Right atrium auricular region (tissue), 2 donors: ENCODE results near the gene DLK2. TPM values are rescaled to one million over a fixed set of nuclear protein-coding genes. Genes with fewer than 3 reads are reported as not detected.

Experiments
- DNase-seq: peaks from one replicate; pipeline ENCODE4 v3.0.0-alpha.2; 2019; ENCODE audit warnings: low spot score
- H3K27ac ChIP-seq, 2 donors: fragments of 200-600 bp; sonication (generic); 1 replicate in 1 of 2; 2 replicates in 1 of 2; pipeline ENCODE4 v1.5.1; 2016 to 2019
- H3K27me3 ChIP-seq, 2 donors: fragments of 200-600 bp; sonication (generic); one replicate each; pipeline versions ENCODE4 v1.5.1 to v1.6.0; 2017 to 2019
- H3K36me3 ChIP-seq: fragments of 200-600 bp; sonication (generic); one replicate; pipeline ENCODE4 v1.5.1; 2016
- H3K4me1 ChIP-seq, 2 donors: fragments of 200-600 bp; sonication (generic); one replicate each; pipeline versions ENCODE4 v1.5.1 to v1.6.0; 2017 to 2019
- H3K4me3 ChIP-seq, 2 donors: fragments of 200-600 bp; sonication (generic); 1 replicate in 1 of 2; 2 replicates in 1 of 2; pipeline ENCODE4 v1.5.1; 2017 to 2019; ENCODE audit warnings: mild to moderate bottlenecking in 1 of 2, moderate library complexity in 1 of 2
- H3K9me3 ChIP-seq, 2 donors: fragments of 200-600 bp; sonication (generic); one replicate each; pipeline ENCODE4 v1.5.1; 2019
- total RNA-seq, 2 donors: library from RNA; depleted of rRNA; stranded (reverse); fragments of >200 nt; gene quantifications; one replicate each; pipeline ENCODE4 v1.1.0, GENCODE V29; 2016
- TF ChIP-seq, protein P1 (sequence below), 2 donors: fragments of 200-600 bp; sonication (generic); IDR thresholded peaks; one replicate each; pipeline ENCODE4 v1.5.1; 2019; ENCODE audit warnings: antibody characterized with exemption in 2 of 2

Gene DLK2
- total RNA-seq, 2 donors from 2014 or later: 1.3 TPM; not detected in 1

DNA sequence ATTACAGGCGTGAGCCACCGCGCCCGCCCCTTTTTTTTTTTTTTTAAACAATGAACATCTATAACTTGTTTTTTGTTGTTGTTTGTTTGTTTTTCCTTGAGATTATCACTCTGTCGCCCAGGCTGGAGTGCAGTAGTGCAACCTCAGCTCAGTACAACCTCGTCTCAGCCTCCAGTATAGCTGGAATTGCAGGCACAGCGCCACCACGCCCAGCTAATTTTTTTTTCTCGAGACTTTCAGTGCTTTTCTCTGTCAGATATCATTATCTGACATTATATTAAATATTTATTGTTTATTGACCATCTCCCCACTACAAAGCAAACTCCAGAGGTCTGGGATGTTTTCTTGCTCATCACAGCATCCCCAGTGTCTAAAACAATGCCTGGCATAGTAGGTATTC is 2.3 kb upstream of the DLK2 start:
- H3K27me3 ChIP-seq: peaks cover 0 to 6% of the 10 kb centered on the region in 2 donors
- H3K4me1 ChIP-seq: peaks cover 0 to 20% of the 10 kb centered on the region in 2 donors
- H3K27ac ChIP-seq: no peak overlapping the region
- no peak overlapping the region for H3K4me3 ChIP-seq
- TF ChIP-seq, protein P1, sequence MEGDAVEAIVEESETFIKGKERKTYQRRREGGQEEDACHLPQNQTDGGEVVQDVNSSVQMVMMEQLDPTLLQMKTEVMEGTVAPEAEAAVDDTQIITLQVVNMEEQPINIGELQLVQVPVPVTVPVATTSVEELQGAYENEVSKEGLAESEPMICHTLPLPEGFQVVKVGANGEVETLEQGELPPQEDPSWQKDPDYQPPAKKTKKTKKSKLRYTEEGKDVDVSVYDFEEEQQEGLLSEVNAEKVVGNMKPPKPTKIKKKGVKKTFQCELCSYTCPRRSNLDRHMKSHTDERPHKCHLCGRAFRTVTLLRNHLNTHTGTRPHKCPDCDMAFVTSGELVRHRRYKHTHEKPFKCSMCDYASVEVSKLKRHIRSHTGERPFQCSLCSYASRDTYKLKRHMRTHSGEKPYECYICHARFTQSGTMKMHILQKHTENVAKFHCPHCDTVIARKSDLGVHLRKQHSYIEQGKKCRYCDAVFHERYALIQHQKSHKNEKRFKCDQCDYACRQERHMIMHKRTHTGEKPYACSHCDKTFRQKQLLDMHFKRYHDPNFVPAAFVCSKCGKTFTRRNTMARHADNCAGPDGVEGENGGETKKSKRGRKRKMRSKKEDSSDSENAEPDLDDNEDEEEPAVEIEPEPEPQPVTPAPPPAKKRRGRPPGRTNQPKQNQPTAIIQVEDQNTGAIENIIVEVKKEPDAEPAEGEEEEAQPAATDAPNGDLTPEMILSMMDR (IDR thresholded peaks at IDR 0.05): no peak
- H3K9me3 ChIP-seq: no peaks in the 10 kb centered on the region
- H3K36me3 ChIP-seq: no peaks in the 10 kb centered on the region
- no peak for DNase-seq

- H3K27me3 ChIP-seq: peaks cover 0 to 6% of the 10 kb centered on the region in 2 donors
- H3K27ac ChIP-seq: no peak overlapping the region
- H3K9me3 ChIP-seq: no peaks in the 10 kb centered on the region
- peaks cover 9% of the 10 kb centered on the region for H3K36me3 ChIP-seq
- peaks cover 0 to 20% of the 10 kb centered on the region in 2 donors for H3K4me1 ChIP-seq
- H3K4me3 ChIP-seq: peak overlapping the region; percentile 38 to 58
- TF ChIP-seq, protein P1 (IDR thresholded peaks at IDR 0.05): peak in 1 of 2 donors; percentile 26
- no peak for DNase-seq
Observed at GRCh38 chr6:43454696-43455530, 435 bp downstream of the DLK2 start.

DNA sequence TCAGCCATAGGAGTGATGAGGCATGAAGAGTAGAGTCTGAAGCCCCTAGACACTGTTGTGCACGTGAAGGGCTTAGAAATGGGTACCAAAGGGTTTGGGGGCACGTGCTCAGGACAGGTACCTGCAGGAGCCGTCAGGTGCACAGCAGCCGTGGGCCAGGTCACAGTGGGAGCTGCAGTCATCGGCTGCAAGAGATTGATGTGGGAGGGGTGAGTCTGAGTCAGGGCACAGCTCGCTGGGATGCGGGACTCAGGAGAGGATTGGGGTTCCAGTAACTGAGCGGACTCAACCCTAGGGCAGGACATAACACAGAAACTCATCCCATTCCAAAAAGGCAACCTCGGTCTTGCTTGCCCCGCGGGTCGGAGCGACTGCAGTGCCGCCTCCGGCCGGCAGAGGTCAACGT is 1.1 kb downstream of the DLK2 start:
- no peak overlapping the region for H3K27ac ChIP-seq
- peak overlapping the region in 1 of 2 donors; percentile 58 for H3K4me3 ChIP-seq
- no peaks in the 10 kb centered on the region for H3K9me3 ChIP-seq
- DNase-seq: peak; percentile 84
- peaks cover 0 to 6% of the 10 kb centered on the region in 2 donors for H3K27me3 ChIP-seq
- peaks cover 0 to 20% of the 10 kb centered on the region in 2 donors for H3K4me1 ChIP-seq
- TF ChIP-seq, protein P1 (IDR thresholded peaks at IDR 0.05): peak; percentile 96 to 99
- peaks cover 15% of the 10 kb centered on the region for H3K36me3 ChIP-seq

- TF ChIP-seq, protein P1 (IDR thresholded peaks at IDR 0.05): no peak
- no peak overlapping the region for H3K4me3 ChIP-seq
- H3K36me3 ChIP-seq: peaks cover 17% of the 10 kb centered on the region
- peaks cover 0 to 20% of the 10 kb centered on the region in 2 donors for H3K4me1 ChIP-seq
- no peak for DNase-seq
- no peaks in the 10 kb centered on the region for H3K9me3 ChIP-seq
- H3K27ac ChIP-seq: no peak overlapping the region
- H3K27me3 ChIP-seq: peaks cover 0 to 6% of the 10 kb centered on the region in 2 donors
Observed at GRCh38 chr6:43453831-43454230, 1.5 kb downstream of the DLK2 start.

DNA sequence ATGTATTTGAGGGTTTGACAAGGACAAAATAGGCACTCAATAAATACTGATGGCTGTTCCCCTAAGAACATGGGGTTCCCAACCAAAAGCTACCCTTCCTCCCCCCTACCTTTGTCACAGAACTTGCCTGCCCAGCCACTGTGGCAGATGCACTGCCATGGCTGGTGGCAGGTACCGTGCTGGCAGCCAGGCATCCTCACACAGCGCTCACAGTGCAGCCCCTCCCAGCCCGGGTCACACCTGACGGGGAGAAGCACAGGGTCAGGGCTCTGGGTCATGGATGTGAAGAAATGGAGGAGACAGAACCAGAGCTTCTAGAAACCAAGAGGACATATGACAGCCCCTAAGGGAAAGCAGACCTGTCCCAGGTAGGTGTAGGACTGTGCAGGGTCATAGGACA is 2.5 kb downstream of the DLK2 start:
- no peak overlapping the region for H3K4me3 ChIP-seq
- no peak for DNase-seq
- peaks cover 0 to 20% of the 10 kb centered on the region in 2 donors for H3K4me1 ChIP-seq
- H3K27ac ChIP-seq: no peak overlapping the region
- peaks cover 0 to 6% of the 10 kb centered on the region in 2 donors for H3K27me3 ChIP-seq
- peaks cover 27% of the 10 kb centered on the region for H3K36me3 ChIP-seq
- no peaks in the 10 kb centered on the region for H3K9me3 ChIP-seq
- TF ChIP-seq, protein P1 (IDR thresholded peaks at IDR 0.05): no peak
